Esophagus squamous epithelium (tissue), 5 donors: ENCODE measurements around the gene SRSF3. TPM values are rescaled to one million over a fixed set of nuclear protein-coding genes. Genes with fewer than 3 reads are reported as not detected.
A peak's percentile ranks its signal among the peaks of the same experiment; 100 is the strongest.

Experiments
- DNase-seq: peaks from one replicate; lab custom pipeline; 2025; lab: John Stamatoyannopoulos, UW
- H3K27ac ChIP-seq, 4 donors: fragments of 200-600 bp; sonication (generic); one replicate each; pipeline ENCODE4 v1.5.1; 2016 to 2019; ENCODE audit warnings: mild to moderate bottlenecking in 1 of 4
- H3K27me3 ChIP-seq, 4 donors: fragments of 200-600 bp; sonication (generic); 1 replicate in 3 of 4; 2 replicates in 1 of 4; pipeline versions ENCODE4 v1.5.1 to v1.6.0; 2017 to 2021; ENCODE audit warnings: antibody characterized with exemption in 1 of 4
- H3K36me3 ChIP-seq, 3 donors: fragments of 200-600 bp; sonication (generic); one replicate each; pipeline ENCODE4 v1.5.1; 2016 to 2019
- H3K4me1 ChIP-seq, 3 donors: fragments of 200-600 bp; sonication (generic); one replicate each; pipeline ENCODE4 v1.5.1; 2017 to 2019
- H3K4me3 ChIP-seq, 4 donors: fragments of 200-600 bp; sonication (generic); 1 replicate in 3 of 4; 2 replicates in 1 of 4; pipeline ENCODE4 v1.5.1; 2016 to 2019; ENCODE audit warnings: mild to moderate bottlenecking in 2 of 4, moderate library complexity in 1 of 4
- H3K9me3 ChIP-seq, 3 donors: fragments of 200-600 bp; sonication (generic); one replicate each; pipeline ENCODE4 v1.5.1; 2016 to 2019
- POLR2A ChIP-seq, 4 donors: fragments of 450-650 bp; IDR thresholded peaks; one replicate each; pipeline ENCODE4 v1.6.1; 2017; ENCODE audit warnings: antibody characterized with exemption in 4 of 4, mild to moderate bottlenecking in 4 of 4, moderate library complexity in 3 of 4
- WGBS, 2 donors: methylation state at CpG; one replicate each; pipeline ENCODE4 v1.1.5; 2018; 5-methylcytosine and 5-hydroxymethylcytosine counted together
- intact Hi-C: fragments of 100-400 bp; cut with DNase I; formaldehyde crosslinking; loops from one replicate; pipeline ENCODE4 v1.15.0; 2022
- total RNA-seq, 4 donors: library from RNA; depleted of rRNA; stranded (reverse); fragments of >200 nt; gene quantifications; one replicate each; pipeline ENCODE4 v1.1.0, GENCODE V29; 2016
- TF ChIP-seq, protein P1 (sequence below), 6 experiments: fragments of 450-650 bp in 4 of 6; fragments of 200-600 bp in 2 of 6; sonication (generic) in 2 of 6; IDR thresholded peaks; one replicate each; pipeline ENCODE4 v1.5.1; 2016 to 2019; ENCODE audit warnings: antibody characterized with exemption in 6 of 6, mild to moderate bottlenecking in 4 of 6, moderate library complexity in 4 of 6
- donor health status: DM: yes; HTN: yes; CAD: no.

SRSF3 gene
- total RNA-seq, 4 donors from 2014 or later: 111 to 213 (median 185) TPM

DNA sequence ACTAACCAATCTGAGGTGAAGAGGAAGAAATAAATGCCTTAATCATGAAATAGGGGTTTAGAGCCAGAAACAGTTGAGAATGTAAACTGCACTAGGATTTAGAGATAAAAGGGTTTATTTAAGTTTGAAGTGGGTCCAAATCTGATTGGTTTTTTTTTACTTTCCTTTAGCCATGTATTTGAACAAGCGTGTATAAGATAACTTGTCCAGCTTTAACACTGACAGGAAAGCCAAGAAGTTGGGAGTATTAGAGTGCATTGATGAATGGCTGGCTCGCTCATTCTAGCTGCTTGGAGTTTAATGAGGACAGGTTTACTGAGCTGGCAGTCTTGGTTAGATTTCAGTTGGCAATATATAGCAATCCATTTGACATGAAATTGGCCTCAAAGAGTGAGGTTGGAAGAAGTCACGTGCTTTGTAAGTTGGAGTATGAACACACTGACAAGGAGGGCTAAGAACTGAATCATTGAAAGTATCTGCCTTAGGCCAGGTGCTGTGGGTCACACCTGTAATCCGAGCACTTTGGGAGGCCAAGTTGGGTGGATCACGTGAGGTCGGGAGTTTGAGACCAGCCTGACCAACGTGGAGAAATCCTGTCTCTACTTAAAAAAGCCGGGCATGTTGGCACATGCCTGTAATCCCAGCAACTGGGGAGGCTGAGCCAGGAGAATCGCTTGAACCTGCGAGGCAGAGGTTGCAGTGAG is 13.7 kb downstream of the SRSF3 start:
- no peaks in the 10 kb centered on the region for H3K9me3 ChIP-seq
- DNase-seq: no peak
- H3K4me1 ChIP-seq: peaks cover 14 to 70% (median 44%) of the 10 kb centered on the region in 3 donors
- TF ChIP-seq, protein P1, sequence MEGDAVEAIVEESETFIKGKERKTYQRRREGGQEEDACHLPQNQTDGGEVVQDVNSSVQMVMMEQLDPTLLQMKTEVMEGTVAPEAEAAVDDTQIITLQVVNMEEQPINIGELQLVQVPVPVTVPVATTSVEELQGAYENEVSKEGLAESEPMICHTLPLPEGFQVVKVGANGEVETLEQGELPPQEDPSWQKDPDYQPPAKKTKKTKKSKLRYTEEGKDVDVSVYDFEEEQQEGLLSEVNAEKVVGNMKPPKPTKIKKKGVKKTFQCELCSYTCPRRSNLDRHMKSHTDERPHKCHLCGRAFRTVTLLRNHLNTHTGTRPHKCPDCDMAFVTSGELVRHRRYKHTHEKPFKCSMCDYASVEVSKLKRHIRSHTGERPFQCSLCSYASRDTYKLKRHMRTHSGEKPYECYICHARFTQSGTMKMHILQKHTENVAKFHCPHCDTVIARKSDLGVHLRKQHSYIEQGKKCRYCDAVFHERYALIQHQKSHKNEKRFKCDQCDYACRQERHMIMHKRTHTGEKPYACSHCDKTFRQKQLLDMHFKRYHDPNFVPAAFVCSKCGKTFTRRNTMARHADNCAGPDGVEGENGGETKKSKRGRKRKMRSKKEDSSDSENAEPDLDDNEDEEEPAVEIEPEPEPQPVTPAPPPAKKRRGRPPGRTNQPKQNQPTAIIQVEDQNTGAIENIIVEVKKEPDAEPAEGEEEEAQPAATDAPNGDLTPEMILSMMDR (IDR thresholded peaks at IDR 0.05): no peak
- TF ChIP-seq POLR2A (IDR thresholded peaks at IDR 0.05): no peak
- 26 to 40% methylated on average over 10 of the region's 10 CpGs for WGBS, 2 donors
- intact Hi-C loops: loop anchor here (10.0 kb wide), 1 partner anchor 163 kb away; the partner anchor contains the start of genes KCTD20 and PXT1
- H3K36me3 ChIP-seq: peaks cover 5 to 96% (median 29%) of the 10 kb centered on the region in 3 donors
- peak overlapping the region in 3 of 4 donors; percentile 41 to 68 (median 62) for H3K27ac ChIP-seq
- no peaks in the 10 kb centered on the region for H3K27me3 ChIP-seq
- no peak overlapping the region for H3K4me3 ChIP-seq

DNA sequence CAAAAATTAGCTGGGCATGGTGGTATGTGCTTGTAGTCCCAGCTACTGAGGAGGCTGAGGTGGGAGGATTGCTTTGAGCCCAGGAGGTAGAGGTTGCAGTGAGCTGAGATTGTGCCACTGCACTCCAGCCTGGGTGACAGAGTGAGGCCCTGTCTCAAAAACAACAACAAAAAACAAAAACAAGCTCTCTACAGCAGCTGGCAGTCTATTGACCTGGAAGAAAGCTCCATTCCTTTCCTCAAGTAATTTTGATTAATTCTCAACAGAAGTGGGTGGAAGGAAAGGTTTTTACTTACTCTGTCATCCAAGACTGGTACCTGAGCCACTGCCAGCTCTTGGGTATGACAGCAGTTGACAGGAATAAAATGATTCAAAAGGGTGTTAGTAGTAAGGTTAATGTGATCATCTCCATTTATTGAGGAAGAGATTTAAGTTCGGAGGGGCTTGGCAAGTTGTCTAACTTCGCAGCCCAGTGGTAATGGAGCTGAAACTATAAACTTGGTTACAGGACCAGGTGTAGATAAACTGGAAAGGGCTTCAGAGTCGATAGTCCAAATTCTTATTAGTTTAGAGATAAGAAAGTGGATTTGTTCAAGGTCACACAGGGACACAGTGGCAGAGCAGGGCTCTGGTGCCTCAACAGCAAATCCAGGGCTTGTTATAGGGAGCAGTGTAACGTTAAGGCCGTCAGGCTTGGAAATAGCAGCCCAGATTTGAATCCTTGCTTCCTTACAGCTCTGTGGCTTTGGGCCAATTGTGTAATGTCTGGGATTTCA is 14.8 kb downstream of the SRSF3 start:
- no peak overlapping the region for H3K4me3 ChIP-seq

GRCh38 chr6:36609582-36609981 is 15.4 kb downstream of the SRSF3 start:
- WGBS, 2 donors: 88 to 89% methylated on average over 3 of the region's 3 CpGs
- Histone ChIP-seq H3K27ac (peak overlapping the region in 2 of 4 donors; percentile 62 to 68), H3K4me3 (no peak overlapping the region), H3K27me3 (no peaks in the 10 kb centered on the region), H3K36me3 (peaks cover 5 to 89% (median 17%) of the 10 kb centered on the region in 3 donors), H3K4me1 (peaks cover 14 to 52% (median 34%) of the 10 kb centered on the region in 3 donors), H3K9me3 (no peaks in the 10 kb centered on the region)
- TF ChIP-seq POLR2A (IDR thresholded peaks at IDR 0.05): no peak
- TF ChIP-seq, protein P1 (IDR thresholded peaks at IDR 0.05): no peak
- intact Hi-C loops: loop anchor here (10.0 kb wide), 1 partner anchor 165 kb away; the partner anchor contains the start of genes KCTD20 and PXT1
- no peak for DNase-seq

More for the DNA sequence above, 14.8 kb downstream of the SRSF3 start:
- Histone ChIP-seq H3K9me3 (no peaks in the 10 kb centered on the region), H3K4me1 (peaks cover 14 to 58% (median 34%) of the 10 kb centered on the region in 3 donors), H3K27ac (peak overlapping the region; percentile 33 to 68 (median 48)), H3K36me3 (peaks cover 5 to 95% (median 23%) of the 10 kb centered on the region in 3 donors), H3K27me3 (no peaks in the 10 kb centered on the region)
- intact Hi-C loops: loop anchor here (10.0 kb wide), 1 partner anchor 164 kb away; the partner anchor contains the start of genes KCTD20 and PXT1
- TF ChIP-seq, protein P1 (IDR thresholded peaks at IDR 0.05): no peak
- no peak for TF ChIP-seq POLR2A (IDR thresholded peaks at IDR 0.05)
- WGBS, 2 donors: 27 to 50% methylated on average over 5 of the region's 5 CpGs
- DNase-seq: no peak

DNA sequence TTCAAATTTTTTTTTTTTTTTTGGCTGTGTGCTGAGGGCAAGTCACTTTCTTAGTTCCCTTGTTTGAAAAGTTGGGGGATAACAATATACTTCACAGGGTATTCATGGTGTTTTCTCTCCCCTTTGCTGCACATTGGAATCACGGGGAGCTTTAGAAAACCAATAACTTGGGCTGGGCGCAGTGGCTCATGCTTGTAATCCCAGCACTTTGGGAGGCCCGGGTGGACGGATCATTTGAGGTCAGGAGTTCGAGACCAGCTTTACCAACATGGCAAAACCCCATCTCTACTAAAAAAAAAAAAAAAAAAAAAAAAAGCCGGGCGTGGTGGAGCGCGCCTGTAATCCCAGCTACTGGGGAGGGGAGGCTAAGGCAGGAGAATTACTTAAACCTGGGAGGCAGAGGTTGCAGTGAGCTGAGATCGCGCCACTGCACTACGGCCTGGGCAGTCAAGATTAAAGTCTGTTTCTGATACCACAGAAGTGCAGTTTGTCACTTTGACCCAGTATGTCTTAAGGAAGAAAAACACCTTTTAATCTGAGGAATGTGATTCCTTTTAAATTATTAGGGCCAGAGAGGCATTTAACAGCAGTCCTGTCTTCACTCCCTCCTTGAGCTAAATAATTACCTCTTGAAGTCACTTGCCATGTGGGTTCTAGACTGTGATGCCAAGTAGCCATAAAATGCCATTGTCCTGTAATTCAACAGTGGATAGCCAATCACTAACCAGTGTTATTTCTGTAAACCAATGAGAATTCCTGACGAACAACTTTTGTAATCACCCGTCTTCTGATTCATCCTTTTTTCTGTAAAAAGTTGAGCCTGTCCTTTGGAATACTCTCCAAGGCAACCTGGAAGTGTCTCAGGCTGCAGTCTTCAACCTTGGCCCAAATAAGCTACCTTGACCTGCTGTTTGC is 16.1 kb downstream of the SRSF3 start:
- intact Hi-C loops: loop anchor here (10.0 kb wide), 1 partner anchor 145 kb away; no protein-coding TSS in a partner anchor
- peak overlapping the region in 3 of 4 donors; percentile 21 to 68 (median 62) for H3K27ac ChIP-seq
- no peak overlapping the region for H3K4me3 ChIP-seq
- peaks cover under 1 to 82% (median 10%) of the 10 kb centered on the region in 3 donors for H3K36me3 ChIP-seq
- no peak for DNase-seq
- WGBS, 2 donors: 87 to 92% methylated on average over 12 to 13 of the region's 14 CpGs
- no peaks in the 10 kb centered on the region for H3K9me3 ChIP-seq
- peaks cover 7 to 46% (median 29%) of the 10 kb centered on the region in 3 donors for H3K4me1 ChIP-seq
- TF ChIP-seq, protein P1 (IDR thresholded peaks at IDR 0.05): no peak
- TF ChIP-seq POLR2A (IDR thresholded peaks at IDR 0.05): no peak
- H3K27me3 ChIP-seq: no peaks in the 10 kb centered on the region
